Measurements from ENCODE around the gene DNA2.

- TF ChIP-seq CTCF (IDR thresholded peaks at IDR 0.05), result no peak
- TF ChIP-seq EZH2phosphoT487 (IDR thresholded peaks at IDR 0.05), result no peak
- no peak for TF ChIP-seq EZH2 (IDR thresholded peaks at IDR 0.05)
These were observed 105.2 kb downstream of the DNA2 start for GRCh38 chr10:68366600-68366999.
